COLO829 (cell line): ENCODE results near the gene IDE.
"Not testable (repeated sequence)": the region's sequence is repeated elsewhere in the genome, so short reads cannot be mapped to it uniquely, and the experiment has no call there.

ENCODE experiments used
- DNase-seq: peaks from one replicate; pipeline ENCODE4 v3.0.0; 2012; ENCODE audit warnings: low spot score

The IDE gene

GRCh38 chr10:92419740-92420545 lies 153.9 kb downstream of the IDE start:
- no peak for DNase-seq

DNA sequence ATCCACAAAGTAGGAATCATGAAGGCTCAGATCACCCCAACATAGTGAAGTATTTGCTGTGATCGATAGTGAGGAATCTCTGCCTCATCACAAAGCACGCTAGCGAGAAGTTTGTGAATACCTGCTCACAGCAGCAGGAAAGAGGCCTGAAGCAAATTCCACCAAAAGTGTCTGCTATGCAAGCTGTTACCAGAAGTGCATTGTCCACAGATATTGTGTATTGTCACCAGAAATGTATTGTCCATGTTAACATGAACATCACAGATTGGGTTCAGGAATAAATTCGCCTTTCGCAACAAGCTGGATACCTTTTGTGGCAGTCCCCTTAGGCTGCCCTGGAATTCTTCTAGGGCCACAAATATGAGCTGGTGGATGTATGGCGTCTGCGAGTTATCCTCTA lies 155.0 kb downstream of the IDE start:
- no peak for DNase-seq

GRCh38 chr10:92418221-92418620 lies 155.7 kb downstream of the IDE start:
- DNase-seq = no peak

DNA sequence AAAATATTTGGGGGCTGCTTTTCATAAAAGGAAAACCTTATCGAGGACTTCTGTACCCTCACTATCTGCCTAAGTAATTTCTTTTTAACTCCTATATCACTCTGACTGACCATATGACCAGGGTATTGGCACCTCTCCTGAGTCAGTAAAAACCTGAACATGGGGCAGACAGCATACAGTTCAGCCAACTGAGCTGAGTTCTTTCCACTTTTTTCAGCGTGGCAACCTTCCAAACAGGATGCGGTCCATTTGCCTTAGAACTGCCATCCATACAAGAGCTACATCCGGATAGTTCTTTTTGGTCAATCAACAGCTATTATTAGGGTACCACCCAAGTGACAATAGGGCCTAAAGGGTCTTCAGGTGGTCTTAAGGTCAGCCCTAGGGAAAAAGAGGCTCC lies 160.4 kb downstream of the IDE start:
- no peak for DNase-seq

DNA sequence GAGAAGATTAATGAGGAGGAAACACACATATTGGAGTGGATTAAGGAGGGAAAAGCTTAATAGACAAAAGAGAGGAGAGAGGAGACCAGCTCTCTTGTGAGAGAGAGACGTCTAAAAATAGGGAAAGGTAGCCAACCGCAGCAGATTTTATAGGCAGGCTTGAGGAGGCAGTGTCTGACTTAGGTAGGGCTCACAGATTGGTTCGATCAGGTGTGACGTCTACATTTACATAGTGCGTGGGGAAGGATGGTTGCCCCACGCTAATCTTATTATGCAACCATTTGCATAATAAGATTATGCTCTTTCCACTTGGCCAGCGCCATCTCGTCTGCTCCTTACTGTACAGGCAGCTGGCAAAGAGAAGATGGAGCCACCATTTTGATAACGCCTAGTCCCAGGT lies 160.9 kb downstream of the IDE start:
- no peak for DNase-seq

DNA sequence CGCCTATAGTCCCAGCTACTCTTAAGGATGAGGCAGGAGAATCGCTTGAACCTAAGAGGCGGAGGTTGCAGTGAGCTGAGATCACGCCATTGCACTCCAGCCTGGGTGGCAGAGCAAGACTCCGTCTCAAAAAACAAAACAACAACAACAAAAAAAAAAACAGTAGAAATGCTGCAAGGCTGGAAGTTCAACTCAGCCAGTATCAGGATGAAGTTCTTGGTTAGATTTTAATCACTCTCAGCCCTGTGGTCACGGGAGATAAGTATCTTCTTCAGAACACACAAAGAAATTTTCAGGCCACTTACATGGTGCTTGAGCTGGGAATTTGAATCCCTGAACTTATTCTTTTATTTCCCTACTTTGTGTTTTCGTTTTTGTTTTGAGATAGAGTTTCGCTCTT lies 162.5 kb downstream of the IDE start:
- no peak for DNase-seq

DNA sequence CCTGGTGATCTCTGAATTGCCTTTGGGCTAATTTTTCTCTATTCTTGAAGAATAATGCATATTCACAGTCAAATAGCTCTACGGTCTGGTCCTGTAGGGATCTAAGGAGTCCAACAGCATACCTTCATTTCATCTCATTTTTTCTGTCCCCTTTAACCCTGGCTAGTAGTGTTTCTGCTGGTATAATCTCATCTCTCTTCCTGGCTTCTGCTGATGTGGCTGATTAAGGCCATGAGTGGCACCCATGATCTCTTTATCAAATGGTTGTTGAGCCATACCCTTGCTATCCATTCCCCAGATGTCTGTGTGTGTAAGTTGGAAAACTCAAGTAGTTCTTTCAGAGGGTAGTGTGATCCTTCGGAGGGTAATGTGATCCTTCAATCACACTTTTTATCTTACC lies 163.4 kb downstream of the IDE start:
- no peak for DNase-seq

DNA sequence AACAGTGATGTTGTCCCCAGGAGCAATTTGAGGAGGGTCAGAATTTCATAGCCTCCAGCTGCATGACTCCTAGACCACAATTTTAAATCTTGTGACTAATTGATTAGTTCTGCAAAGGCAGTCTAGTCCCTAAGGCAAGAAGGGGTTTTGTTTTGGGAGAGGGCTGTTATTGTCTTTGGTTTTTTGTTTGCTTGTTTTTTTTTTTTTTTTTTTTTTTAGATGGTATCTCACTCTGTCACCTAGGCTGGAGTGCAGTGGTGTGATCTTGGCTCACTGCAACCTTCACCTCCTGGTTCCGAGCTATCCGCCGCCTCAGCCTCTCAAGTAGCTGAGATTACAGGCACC lies 165.9 kb downstream of the IDE start:
- no peak for DNase-seq

GRCh38 chr10:92407305-92408016 lies 166.4 kb downstream of the IDE start:
- DNase-seq = peak; percentile 27

GRCh38 chr10:92405419-92405924 lies 168.4 kb downstream of the IDE start:
- no peak for DNase-seq

- no peak for DNase-seq
Observed at GRCh38 chr10:92404612-92405418, 169.1 kb downstream of the IDE start.

GRCh38 chr10:92402234-92402633 lies 171.7 kb downstream of the IDE start:
- DNase-seq = not testable (repeated sequence)
